Suprapubic skin (tissue), 4 donors: ENCODE measurements around the gene NR2F2.

Source experiments
- CTCF ChIP-seq, 2 donors: fragments of 200-600 bp in 1 of 2; fragments of 450-650 bp in 1 of 2; sonication (generic) in 1 of 2; IDR thresholded peaks; one replicate each; pipeline ENCODE4 v1.5.1; 2016 to 2019; ENCODE audit warnings: antibody characterized with exemption in 2 of 2, mild to moderate bottlenecking in 1 of 2, moderate library complexity in 1 of 2
- EP300 ChIP-seq: sonication (generic); formaldehyde crosslinking; IDR thresholded peaks from one replicate; pipeline ENCODE4 v1.6.1; 2017; ENCODE audit warnings: antibody characterized with exemption
- POLR2AphosphoS5 ChIP-seq, 3 donors: sonication (generic); formaldehyde crosslinking; IDR thresholded peaks; one replicate each; pipeline ENCODE4 v1.6.1; 2017; ENCODE audit warnings: antibody characterized with exemption in 3 of 3

GRCh38 chr15:96306321-96306720, 24.2 kb upstream of the NR2F2 start:
- TF ChIP-seq CTCF (IDR thresholded peaks at IDR 0.05) (no peak), EP300 (no peak), POLR2AphosphoS5 (IDR thresholded peaks at IDR 0.05) (no peak)
